HG03066 (cell line): Measurements from ENCODE around the gene FLACC1.
"Not testable (repeated sequence)": the region's sequence is repeated elsewhere in the genome, so short reads cannot be mapped to it uniquely, and the experiment has no call there.

Experiments used
- ATAC-seq: cut with Tn5 transposase; IDR thresholded peaks from one replicate; pipeline ENCODE4 v1.9.1; 2021; ENCODE audit warnings: low read depth; ENCODE audit not compliant: unreplicated experiment

The FLACC1 gene

GRCh38 chr2:201350879-201351278, 6.3 kb downstream of the FLACC1 start:
- no peak for ATAC-seq

- no peak for ATAC-seq
Observed at GRCh38 chr2:201349601-201350000, 7.5 kb downstream of the FLACC1 start.

- no peak for ATAC-seq
Observed at GRCh38 chr2:201348758-201349157, 8.4 kb downstream of the FLACC1 start.

GRCh38 chr2:201347138-201347537, 10.0 kb downstream of the FLACC1 start:
- no peak for ATAC-seq

DNA sequence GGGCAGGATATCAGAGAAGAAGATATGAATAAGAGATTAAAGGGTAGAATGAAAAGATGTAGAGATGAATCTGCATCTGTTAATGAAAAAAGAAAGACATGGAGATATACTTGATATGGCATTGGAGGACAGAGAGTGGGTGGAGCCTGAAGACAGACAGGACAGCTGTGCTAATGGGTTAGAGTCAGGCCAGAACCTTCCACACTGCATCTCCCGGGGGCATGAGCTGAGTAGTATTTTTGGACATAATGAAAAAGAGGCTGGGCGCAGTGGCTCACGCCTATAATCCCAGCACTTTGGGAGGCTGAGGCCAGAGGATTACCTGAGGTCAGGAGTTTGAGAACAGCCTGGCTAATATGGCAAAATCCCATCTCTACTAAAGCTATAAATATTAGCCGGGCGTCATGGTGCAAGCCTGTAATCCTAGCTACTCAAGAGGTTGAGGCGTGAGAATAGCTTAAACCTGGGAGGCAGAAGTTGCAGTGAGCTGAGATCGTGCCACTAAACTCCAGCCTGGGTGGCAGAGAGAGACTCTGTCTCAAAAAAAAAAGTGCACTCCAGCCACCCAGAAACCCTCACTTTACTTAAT, 11.4 kb downstream of the FLACC1 start:
- no peak for ATAC-seq

DNA sequence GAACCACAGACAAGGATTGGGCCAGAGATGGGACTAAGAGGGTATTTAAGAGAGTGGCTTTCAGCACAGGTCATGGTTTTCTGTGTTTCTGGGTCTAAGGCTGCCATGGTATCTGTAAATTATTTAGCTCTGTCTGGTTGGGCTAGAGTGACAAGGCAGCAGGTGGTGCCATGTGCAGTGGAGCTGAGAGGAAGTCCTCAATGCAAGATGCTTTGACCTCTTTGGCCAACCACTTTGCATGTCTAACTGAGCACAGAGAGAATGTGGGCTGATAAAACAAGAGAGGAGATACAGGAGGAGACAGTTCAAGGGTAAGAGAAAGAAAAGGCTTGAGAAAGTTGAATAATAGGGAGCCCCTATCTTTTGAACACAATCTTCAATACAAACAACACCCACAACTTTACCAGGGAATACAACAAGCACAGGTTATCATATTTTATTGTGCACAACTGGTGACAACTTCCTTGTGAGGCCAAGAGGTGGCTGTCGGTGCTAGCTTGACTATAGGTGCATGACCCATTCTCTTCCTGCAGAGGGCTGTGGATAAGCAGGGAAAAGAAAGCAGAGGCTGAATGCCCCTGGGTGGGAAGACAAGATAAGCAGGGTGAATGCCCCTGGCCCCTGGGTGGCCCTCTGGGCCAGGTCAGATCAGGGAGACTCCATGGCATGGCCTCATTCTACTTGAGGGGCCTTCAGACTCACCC, 12.3 kb downstream of the FLACC1 start:
- ATAC-seq: peak; percentile 68

DNA sequence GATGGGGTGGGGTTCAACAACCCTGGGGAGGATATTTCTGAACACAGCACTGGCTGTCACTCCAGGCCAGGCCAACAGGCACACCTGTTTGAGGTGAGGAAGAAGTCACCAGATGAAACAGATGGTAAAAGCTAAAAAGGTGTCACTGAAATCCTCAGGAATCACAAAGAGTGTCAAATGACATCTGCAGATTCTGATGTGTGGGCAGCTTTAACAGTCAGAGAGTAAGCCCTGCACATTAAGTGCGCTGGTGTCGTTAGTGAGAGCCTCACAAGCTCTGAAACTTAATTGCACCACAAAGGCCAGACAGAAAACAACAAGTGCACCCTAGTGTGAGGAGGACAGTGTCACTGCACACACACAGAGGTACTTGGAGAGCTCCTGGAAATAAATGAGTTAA, 13.6 kb downstream of the FLACC1 start:
- no peak for ATAC-seq

GRCh38 chr2:201342923-201343322, 14.2 kb downstream of the FLACC1 start:
- ATAC-seq: no peak

GRCh38 chr2:201329409-201329808, 27.7 kb downstream of the FLACC1 start:
- no peak for ATAC-seq

- ATAC-seq: no peak
Observed at GRCh38 chr2:201327678-201328077, 29.5 kb downstream of the FLACC1 start.

DNA sequence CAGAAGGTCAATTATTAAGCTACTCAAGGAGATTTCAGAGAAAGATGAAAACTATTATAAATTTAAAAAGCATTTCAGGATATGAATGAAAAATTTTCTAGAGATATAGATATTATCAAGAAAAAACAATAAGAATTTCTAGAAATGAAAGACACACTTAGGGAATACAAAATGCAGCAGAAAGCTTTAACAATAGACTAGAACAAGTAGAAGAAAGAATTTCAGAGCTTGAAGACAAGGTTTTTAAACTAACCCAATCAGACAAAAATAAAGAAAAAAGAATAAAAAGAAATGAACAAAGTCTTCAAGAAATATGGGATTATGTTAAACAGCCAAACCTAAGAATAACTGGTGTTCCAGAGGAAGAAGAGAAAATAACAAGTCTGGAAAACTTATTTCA, 34.4 kb downstream of the FLACC1 start:
- no peak for ATAC-seq

DNA sequence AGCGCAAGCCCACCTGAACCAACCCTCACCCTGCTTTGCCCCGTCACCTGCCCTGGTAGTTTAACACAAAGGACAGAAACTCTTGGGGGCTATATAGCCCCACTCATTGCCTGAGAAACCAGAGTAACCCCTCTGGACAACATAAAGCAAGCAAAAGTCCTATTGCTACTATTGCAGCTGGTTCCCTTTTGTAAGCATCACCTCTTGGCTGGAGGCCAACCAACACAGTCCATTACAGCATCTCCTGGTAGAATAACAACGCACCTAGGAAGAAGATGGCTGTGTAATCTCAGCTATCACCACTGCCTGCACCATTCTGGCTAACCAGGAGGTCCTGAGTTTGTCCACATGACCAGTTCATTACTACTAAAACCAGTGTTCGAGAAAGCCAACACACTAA, 36.4 kb downstream of the FLACC1 start:
- no peak for ATAC-seq

DNA sequence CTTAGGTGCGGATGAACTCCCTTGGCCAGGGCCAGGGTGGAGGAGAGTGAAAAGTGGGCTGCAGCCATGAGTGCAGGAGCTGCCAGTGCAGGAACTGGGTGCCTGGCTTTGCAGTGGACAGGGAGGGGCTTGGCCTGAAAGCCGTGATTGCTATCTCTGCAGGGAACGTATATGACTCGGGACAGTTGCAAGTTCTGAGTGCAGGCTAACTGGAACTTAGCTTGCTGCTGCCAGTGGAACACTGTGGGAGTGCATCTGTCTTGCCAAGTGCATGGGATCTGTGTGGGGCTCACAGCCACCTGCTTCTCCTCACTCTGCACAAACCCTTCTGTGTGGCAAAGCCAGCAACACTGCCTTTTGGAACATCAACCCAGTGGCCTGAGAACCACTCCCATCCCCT, 36.9 kb downstream of the FLACC1 start:
- no peak for ATAC-seq

DNA sequence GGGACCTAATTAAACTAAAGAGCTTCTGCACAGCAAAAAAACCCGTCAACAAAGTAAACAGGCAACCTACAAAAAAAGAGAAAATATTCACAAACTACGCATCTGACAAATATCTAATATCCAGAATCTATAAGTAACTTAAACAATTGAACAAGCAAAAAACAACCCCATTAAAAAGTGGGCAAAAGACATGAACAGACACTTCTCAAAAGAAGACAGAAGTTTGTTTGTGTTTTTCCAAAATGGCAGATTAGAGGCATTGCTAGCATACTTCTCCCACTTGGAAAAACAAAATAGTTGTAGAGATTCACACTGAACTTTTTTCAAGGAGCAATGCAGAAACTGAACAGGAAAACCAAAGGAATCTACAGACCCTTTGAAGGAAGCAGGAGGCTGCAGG, 37.6 kb downstream of the FLACC1 start:
- no peak for ATAC-seq

DNA sequence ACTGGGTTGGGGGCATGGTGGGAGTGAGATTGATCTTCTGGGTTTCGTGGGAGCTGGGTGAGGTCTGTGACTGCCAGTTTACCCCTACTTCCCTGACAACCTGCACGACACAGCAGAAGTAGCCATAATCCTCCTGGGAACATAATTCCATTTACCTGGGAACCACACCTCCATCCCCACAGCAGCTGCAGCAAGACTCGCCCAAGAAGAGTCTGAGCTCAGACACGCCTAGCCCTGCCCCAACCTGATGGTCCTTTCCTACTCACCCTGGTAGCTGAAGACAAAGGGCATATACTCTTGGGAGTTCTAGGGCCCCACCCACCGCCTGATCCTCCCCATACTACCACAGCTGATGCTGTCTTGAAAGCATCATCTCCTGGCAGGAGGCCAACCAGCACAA, 43.8 kb downstream of the FLACC1 start:
- no peak for ATAC-seq

GRCh38 chr2:201308914-201309313, 48.2 kb downstream of the FLACC1 start:
- ATAC-seq: no peak

- no peak for ATAC-seq
Observed at GRCh38 chr2:201307876-201308275, 49.3 kb downstream of the FLACC1 start.

- not testable (repeated sequence) for ATAC-seq
Observed at GRCh38 chr2:201299929-201300328, 57.2 kb downstream of the FLACC1 start.

DNA sequence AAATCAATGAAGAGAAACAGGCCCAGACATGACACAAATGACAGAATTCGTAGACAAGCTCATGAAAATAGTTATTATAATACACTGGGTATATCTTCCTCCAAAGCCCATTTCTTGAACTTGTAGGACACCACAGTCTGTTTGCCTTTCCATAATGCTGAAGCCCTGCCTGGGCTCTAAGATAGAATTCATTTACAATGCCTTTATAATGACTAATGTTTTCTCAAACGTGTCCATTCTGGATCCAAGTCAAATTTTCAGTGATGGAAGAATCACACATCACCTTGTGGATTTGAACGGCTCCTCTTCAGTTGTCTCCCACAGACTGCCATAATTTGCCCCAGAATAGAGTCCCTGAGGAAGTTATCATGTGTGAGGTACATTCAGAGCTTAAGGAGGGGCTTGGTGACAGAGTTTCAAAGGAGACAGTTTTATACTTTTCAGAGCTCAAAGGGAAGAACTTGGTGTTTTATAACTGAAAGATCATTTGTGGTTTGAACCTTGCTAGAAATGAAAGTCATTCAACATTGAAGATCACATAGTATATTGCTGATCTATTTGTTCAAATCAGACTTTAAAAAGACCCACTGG, 58.6 kb downstream of the FLACC1 start:
- no peak for ATAC-seq

- not testable (repeated sequence) for ATAC-seq
Observed at GRCh38 chr2:201290457-201291148, 66.5 kb downstream of the FLACC1 start.

- no peak for ATAC-seq
Observed at GRCh38 chr2:201285499-201285898, 71.6 kb downstream of the FLACC1 start.
